Nephron (organoid): ENCODE measurements around the gene PROK1.

Experiments used
- H3K27ac Mint-ChIP-seq, 3 experiments: 2 replicates each; pipeline ENCODE4 v1.8.0; 2020; ENCODE audit warnings: mixed read lengths in 3 of 3, mild to moderate bottlenecking in 2 of 3, moderate library complexity in 1 of 3
- H3K27me3 Mint-ChIP-seq: 2 replicates; pipeline ENCODE4 v1.8.0; 2021; ENCODE audit warnings: low read depth, mild to moderate bottlenecking, moderate library complexity, mixed read lengths
- H3K36me3 Mint-ChIP-seq: 2 replicates; pipeline ENCODE4 v1.8.0; 2020; ENCODE audit warnings: low read depth, mixed read lengths
- H3K4me1 Mint-ChIP-seq: 2 replicates; pipeline ENCODE4 v1.8.0; 2020; ENCODE audit warnings: mixed read lengths
- H3K4me3 Mint-ChIP-seq, 3 experiments: 2 replicates each; pipeline ENCODE4 v1.8.0; 2020; ENCODE audit warnings: mild to moderate bottlenecking in 3 of 3, mixed read lengths in 3 of 3, moderate library complexity in 2 of 3
- H3K9me3 Mint-ChIP-seq: 2 replicates; pipeline ENCODE4 v1.8.0; 2020; ENCODE audit warnings: mixed read lengths
- CTCF ChIP-seq, 3 experiments: fragments of 200-600 bp; sonication (generic); IDR thresholded peaks; one replicate each; pipeline ENCODE4 v1.5.0; 2021; ENCODE audit warnings: antibody characterized with exemption in 3 of 3; ENCODE audit not compliant: unreplicated experiment in 3 of 3

PROK1 gene

DNA sequence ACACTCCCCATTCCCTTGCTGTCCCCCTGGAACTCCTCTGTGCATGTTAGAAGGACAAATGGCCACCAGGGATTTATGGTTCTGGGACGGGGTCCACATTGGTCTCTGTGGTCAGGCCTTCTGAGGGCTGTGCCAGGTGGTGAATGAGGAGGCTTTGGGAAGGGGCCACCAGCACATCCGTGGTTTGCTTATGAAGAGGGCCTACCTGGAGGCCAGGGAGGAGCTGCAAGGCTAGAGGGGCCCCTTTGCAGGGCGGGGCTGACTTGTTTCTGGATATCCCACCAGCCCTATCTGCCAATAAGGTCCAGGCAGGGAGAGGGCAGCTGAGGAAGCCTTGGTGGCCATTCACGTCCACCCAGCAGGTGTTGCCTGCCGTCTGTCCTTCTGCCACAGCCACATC lies 43.1 kb downstream of the PROK1 start:
- no peak overlapping the region for H3K27ac Mint-ChIP-seq
- TF ChIP-seq CTCF (IDR thresholded peaks at IDR 0.05; ENCODE audit: unreplicated experiment in 3 of 3), result no peak
- no peaks in the 10 kb centered on the region for H3K9me3 Mint-ChIP-seq
- peaks cover 25% of the 10 kb centered on the region for H3K27me3 Mint-ChIP-seq
- H3K36me3 Mint-ChIP-seq, result no peaks in the 10 kb centered on the region
- H3K4me3 Mint-ChIP-seq, result no peak overlapping the region
- no peaks in the 10 kb centered on the region for H3K4me1 Mint-ChIP-seq

GRCh38 chr1:110494522-110495406 lies 43.8 kb downstream of the PROK1 start:
- Mint-ChIP-seq H3K9me3 (no peaks in the 10 kb centered on the region), H3K4me3 (no peak overlapping the region), H3K36me3 (no peaks in the 10 kb centered on the region), H3K4me1 (no peaks in the 10 kb centered on the region), H3K27me3 (peaks cover 30% of the 10 kb centered on the region), H3K27ac (peak overlapping the region in 1 of 3 experiments; percentile 4)
- no peak for TF ChIP-seq CTCF (IDR thresholded peaks at IDR 0.05; ENCODE audit: unreplicated experiment in 3 of 3)

DNA sequence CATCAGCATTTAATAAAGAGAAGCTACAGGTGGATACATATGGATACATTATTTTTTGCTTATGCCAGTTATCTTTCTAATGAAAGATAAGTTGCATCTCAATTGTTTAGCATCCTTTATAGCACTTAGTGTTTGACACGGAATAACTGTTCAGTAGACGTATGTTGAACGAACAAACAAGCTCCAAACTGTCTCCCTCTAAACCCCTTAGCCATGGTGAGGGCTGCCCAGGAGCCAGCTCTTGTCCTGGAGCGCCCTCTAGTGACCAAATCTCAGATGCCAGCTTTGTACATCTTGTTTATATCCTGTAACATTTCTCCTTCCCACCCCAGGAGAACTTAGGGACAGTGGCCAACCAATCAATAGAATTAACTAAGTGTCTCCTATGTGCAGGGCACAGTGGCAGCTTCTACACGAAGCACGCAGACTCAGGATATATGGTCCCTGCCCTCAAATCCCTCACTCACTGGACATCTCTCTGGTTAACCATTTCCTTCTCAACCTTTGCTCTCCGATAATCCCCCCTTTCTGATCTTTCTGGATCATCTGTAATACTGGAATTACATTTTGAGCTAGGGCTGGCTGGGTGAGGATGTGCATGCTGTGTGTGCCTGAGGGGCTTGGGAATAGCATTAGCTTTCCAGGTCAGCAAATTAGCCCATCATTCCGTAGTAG lies 45.1 kb downstream of the PROK1 start:
- Mint-ChIP-seq H3K36me3 (no peaks in the 10 kb centered on the region), H3K9me3 (no peaks in the 10 kb centered on the region), H3K4me3 (no peak overlapping the region)

GRCh38 chr1:110498270-110498669 lies 47.3 kb downstream of the PROK1 start:
- H3K9me3 Mint-ChIP-seq, result no peaks in the 10 kb centered on the region
- H3K27ac Mint-ChIP-seq, result no peak overlapping the region
- no peaks in the 10 kb centered on the region for H3K4me1 Mint-ChIP-seq
- TF ChIP-seq CTCF (IDR thresholded peaks at IDR 0.05; ENCODE audit: unreplicated experiment in 3 of 3), result no peak
- no peak overlapping the region for H3K4me3 Mint-ChIP-seq
- peaks cover 32% of the 10 kb centered on the region for H3K27me3 Mint-ChIP-seq
- H3K36me3 Mint-ChIP-seq, result no peaks in the 10 kb centered on the region

More for the DNA sequence above, 45.1 kb downstream of the PROK1 start:
- no peak overlapping the region for H3K27ac Mint-ChIP-seq
- TF ChIP-seq CTCF (IDR thresholded peaks at IDR 0.05; ENCODE audit: unreplicated experiment in 3 of 3), result peak; percentile 92 to 94 (median 94)
- H3K4me1 Mint-ChIP-seq, result no peaks in the 10 kb centered on the region
- peaks cover 28% of the 10 kb centered on the region for H3K27me3 Mint-ChIP-seq

DNA sequence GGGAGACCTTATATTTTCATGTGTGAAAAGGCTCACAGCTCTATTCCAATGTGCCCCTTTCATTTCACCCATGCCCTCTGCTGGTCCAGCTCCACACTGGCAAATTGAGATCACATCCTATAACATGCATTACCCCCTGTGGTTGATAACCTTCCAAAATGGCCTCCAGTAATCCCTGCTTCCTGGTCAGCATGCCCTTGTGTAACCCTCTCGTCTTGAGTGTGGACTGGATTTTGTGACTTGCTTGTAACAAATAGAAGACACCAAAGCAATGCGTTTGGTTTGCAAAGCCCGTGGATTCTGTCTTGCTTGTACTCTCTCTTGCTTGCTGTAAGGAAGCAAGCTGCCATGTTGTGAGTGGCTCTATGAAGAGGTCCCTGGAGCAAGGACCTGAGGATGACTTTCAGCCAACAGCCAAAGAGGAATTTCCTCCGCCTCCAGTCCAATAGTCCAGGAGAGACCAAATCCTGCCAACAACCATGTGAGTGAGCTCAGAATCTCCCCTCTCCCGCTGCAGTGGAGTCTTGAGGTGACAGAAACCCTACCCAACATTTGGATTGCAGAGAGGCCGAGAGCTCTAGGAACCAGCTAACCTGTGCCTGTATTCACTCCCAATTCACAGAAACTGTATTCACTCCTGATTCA lies 50.7 kb downstream of the PROK1 start:
- Mint-ChIP-seq H3K27me3 (peaks cover 28% of the 10 kb centered on the region), H3K4me1 (no peaks in the 10 kb centered on the region), H3K27ac (no peak overlapping the region), H3K36me3 (no peaks in the 10 kb centered on the region), H3K4me3 (no peak overlapping the region), H3K9me3 (no peaks in the 10 kb centered on the region)
- TF ChIP-seq CTCF (IDR thresholded peaks at IDR 0.05; ENCODE audit: unreplicated experiment in 3 of 3), result no peak
